Measurements from ENCODE around the gene STX12.
A peak's percentile ranks its signal among the peaks of the same experiment; 100 is the strongest.
"Not testable (repeated sequence)": the region's sequence is repeated elsewhere in the genome, so short reads cannot be mapped to it uniquely, and the experiment has no call there.

Gene STX12

DNA sequence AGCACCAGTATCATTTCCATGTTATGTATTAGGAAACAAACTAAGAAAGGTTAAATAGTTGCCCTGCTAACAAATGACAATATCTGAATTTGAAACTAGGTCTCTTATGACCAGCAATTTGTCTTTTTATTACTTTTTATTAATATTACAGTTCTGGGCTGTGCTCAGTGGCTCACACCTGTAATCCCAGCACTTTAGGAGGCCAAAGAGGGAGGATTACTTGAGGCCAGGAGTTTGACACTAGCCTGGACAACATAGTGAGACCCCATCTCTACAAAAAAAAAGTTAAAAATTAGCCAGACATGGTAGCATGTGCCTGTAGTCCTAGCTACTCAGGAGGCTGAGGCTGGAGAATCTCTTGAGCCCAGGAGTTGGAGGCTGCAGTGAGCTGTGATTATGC is 3.3 kb downstream of the STX12 start:
- DNase-seq: not testable (repeated sequence)

GRCh38 chr1:27778056-27778455 is 5.0 kb downstream of the STX12 start:
- DNase-seq: no peak

DNA sequence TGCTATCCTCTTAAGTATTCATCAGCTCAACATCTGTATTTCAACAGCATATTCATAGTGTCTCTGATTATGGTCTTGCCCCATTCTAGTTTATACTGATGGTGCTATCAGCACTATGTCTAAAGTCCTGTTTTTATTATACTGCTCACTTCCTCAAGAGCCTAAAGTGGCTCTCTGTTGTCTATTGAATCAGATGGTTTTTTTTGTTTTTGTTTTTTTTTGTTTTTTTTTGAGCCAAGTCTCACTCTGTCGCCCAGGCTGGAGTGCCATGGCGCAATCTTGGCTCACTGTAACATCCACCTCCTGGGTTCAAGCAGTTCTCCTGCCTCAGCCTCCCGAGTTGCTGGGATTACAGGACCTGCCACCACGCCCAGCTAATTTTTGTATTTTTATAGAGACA is 6.1 kb downstream of the STX12 start:
- DNase-seq: no peak

GRCh38 chr1:27782950-27783349 is 9.9 kb downstream of the STX12 start:
- no peak for DNase-seq

DNA sequence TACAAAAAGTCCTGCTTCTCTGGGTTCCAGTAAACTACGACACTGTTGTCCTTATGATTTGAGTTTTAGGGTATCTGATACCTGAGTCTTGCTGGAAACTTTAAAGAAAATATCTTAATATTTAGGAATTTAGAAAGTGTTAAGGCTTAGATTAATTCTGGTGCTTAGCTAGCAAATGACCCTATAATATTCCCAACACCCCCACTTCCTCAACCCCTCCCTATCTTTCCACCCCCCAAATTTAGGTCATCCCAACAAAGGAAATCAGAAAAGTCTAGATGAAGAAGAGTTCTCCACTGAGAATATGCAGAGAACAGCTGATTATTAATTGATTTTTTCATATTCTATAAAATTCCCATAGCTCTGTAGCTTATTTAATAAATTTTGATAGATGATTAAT is 11.7 kb downstream of the STX12 start:
- DNase-seq: no peak

- DNase-seq: no peak
These were observed 12.9 kb downstream of the STX12 start for GRCh38 chr1:27785781-27786455.

DNA sequence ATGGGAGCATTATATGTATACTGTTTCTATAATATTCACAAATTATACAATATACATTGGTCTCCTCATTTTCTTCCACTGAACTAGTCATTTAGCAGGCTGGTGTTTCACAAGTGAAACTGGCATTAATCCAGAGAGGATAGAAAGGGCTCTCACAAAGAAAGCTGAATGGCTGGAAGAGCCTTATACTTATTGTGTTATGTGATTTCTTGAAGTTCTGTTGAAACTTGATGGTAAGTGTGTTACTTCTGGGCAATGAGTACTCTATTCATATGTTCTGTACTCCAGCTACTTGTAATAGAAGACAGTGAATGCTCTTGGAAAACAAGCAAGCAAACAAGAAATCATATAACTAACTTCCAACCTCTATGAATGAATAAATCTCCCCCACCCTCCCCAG is 14.9 kb downstream of the STX12 start:
- DNase-seq: no peak

DNA sequence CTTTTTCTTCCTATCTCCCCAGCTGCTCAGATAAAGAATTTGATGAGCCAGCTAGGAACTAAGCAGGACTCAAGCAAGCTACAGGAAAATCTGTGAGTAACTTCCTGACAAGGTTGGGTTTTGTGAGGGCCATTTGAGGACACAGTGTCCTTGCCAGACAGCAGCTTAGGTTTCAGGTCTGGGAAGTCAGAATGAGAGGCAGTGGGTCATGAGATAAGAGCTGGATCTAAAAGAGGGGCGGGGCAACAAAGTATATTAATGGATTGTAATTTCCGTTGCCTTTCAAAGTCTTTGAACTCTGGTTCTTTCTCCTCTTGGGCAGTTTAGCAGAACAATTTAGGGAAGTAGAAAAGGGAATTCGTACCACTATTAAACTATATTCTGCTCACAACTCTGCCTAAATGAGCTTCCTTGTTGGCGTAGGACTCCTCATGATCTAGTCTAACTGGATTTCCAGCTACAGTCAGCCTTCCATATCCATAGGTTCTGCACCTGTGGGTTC is 16.6 kb downstream of the STX12 start:
- DNase-seq: no peak

- DNase-seq: not testable (repeated sequence)
These were observed 17.3 kb downstream of the STX12 start for GRCh38 chr1:27790270-27790669.

DNA sequence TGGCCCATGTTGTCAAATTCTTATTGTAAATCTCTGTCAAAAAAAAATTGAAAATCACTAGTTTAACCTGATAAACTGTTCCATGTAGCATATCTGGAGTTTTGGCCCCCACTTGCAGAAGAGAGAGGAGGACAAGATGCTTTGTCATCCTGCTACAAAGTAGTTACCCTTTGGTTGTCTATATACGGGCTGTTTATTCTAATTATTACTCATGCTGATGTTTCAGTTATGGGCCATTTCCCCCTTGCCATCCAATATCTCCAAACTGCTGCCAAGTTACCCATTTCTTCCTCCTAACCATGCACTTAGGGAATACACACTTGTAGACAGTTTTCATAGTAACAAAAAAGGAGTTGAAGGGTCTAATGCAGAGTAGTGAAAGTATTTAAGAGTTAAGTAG is 22.6 kb downstream of the STX12 start:
- no peak for DNase-seq

GRCh38 chr1:27804791-27805190 is 31.8 kb downstream of the STX12 start:
- no peak for DNase-seq

DNA sequence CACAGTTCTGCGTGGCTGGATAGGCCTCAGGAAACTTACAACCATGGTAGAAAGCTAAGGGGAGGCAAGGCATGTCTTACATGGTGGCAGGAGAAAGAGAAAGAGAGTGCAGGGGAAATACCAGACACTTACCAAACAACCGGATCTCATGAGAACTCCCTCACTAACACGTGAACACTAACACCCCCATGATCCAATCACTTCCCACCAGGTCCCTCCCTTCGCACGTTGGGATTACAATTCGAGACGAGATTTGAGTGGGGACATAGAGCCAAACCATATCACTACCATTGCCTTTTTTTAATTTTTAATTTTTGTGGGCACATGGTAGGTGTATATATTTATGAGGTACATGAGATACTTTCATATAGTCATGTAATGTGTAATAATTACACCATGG is 33.7 kb downstream of the STX12 start:
- no peak for DNase-seq

- DNase-seq: no peak
These were observed 34.4 kb downstream of the STX12 start for GRCh38 chr1:27807385-27807784.

DNA sequence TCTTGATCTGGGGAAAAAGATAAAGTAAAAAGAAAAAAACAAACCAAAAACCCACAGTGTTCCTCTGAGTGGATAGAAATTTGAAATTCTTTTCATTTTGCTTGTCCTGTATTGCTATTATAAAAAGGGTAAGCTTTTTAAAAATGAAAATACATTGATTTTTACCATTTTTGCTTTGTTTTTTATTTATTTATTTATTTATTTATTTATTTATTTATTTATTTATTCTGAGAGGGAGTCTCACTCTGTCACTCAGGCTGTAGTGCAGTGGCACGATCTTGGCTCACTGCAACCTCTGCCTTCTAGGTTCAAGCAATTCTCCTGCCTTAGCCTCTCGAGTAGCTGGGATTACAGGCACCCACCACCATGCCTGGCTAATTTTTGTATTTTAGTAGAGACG is 35.1 kb downstream of the STX12 start:
- not testable (repeated sequence) for DNase-seq

DNA sequence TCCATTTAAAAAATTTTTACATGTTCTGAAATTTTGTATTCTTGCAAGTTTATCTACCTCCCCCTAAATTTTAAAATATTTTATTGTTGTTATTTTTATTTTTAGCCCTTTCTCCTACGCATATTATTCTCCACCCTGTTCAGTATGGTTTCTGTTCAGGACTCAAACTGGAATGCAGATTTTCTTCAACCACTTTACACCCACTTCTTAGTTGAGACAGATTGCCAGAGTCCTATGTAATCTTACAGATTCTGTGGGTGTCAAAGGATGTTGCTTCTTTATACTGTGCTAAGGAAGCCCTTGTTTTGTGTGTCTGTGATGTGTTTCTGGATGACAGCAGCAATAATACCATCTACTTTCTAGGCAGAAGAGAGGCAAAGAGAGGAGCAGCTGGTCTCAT is 36.9 kb downstream of the STX12 start:
- no peak for DNase-seq

- no peak for DNase-seq
These were observed 38.9 kb downstream of the STX12 start for GRCh38 chr1:27811741-27812500.

- DNase-seq: no peak
These were observed 44.1 kb downstream of the STX12 start for GRCh38 chr1:27816921-27817630.

DNA sequence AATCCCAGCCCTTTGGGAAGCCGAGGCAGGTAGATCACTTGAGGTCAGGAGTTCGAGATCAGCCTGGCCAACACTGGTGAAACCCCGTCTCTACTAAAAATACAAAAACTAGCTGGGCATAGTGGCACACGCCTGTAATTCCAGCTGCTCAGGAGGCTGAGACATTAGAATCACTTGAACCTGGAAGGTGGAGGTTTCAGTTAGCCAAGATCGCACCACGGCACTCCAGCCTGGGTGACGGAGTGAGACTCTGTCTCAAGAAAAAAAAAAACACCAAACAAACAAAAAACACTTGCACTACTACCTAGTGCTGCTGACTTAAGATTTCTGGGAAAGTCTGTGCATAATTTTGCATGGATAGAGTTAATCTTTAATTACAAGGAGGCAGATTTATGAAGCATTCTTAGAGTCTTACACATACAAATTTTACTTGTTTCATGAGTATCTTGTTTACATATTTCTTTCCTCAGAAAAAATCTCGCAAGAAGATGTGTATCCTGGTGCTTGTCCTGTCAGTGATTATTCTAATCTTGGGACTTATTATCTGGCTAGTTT is 48.8 kb downstream of the STX12 start:
- DNase-seq: no peak

DNA sequence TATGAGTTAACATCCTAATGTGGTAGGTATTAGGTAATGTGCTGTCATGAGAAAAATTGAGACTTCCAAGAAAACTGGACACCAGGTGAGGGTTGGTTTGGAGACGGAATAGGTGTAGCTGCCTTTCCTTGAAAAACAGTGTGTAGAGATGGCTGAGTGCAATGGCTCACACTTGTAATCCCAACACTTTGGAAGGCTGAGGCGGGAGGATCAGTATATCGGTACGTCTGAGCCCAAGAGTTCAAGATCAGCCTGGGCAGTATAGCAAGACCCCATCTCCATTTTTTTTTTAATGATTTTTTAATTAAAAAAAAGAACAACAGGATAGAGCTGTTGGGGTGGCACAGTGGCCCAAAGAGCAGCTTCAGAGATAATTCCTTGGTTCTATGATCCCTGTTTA is 50.8 kb downstream of the STX12 start:
- DNase-seq: no peak

DNA sequence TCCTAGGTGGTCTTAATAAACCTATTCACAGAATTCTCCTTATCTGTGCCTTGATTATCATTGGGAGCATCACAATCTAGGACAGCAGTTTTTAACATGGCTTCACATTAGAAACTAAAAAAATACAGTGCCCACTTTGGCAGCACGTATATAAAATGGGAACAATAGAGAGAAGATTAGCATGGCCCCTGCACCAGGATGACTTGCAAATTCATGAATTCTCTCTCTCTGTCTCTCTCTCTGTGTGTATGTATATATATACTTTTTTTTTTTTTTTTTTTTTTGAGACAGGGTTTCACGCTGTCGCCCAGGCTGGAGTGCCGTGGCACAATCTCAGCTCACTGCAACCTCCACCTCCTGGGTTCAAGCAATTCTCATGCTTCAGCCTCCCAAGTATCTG is 51.4 kb downstream of the STX12 start:
- DNase-seq: no peak

- not testable (repeated sequence) for DNase-seq
These were observed 56.4 kb downstream of the STX12 start for GRCh38 chr1:27829339-27829960.

GRCh38 chr1:27830621-27831440 is 57.8 kb downstream of the STX12 start, which contains the start of gene PPP1R8:
PPP1R8 (plus strand) TSS chr1:27830782; CDS start chr1:27830836, 54 bp downstream.
- DNase-seq: peak; percentile 97

Data from COR-L47 (cell line).